IPS-18a (cell line): ENCODE data around the gene OPN3.

Source experiments
- H3K27ac ChIP-seq: one replicate; pipeline ENCODE4 v1.5.1; 2013; ENCODE audit warnings: low read length
- H3K27me3 ChIP-seq: one replicate; pipeline ENCODE4 v1.6.1; 2013; ENCODE audit warnings: mild to moderate bottlenecking, low read length; ENCODE audit not compliant: control insufficient read depth, insufficient read depth
- H3K36me3 ChIP-seq: one replicate; pipeline ENCODE4 v1.6.1; 2013; ENCODE audit warnings: low read depth, low read length; ENCODE audit not compliant: control insufficient read depth
- H3K4me1 ChIP-seq: one replicate; pipeline ENCODE4 v1.6.1; 2013; ENCODE audit warnings: low read depth, low read length; ENCODE audit not compliant: control insufficient read depth
- H3K4me3 ChIP-seq: one replicate; pipeline ENCODE4 v1.5.1; 2013; ENCODE audit warnings: low read length
- H3K9ac ChIP-seq: one replicate; pipeline ENCODE4 v1.6.1; 2013; ENCODE audit warnings: mild to moderate bottlenecking, low read length, moderate library complexity
- H3K9me3 ChIP-seq: one replicate; pipeline ENCODE4 v1.6.1; 2013; ENCODE audit warnings: low read depth, low read length; ENCODE audit not compliant: control insufficient read depth

Gene OPN3

DNA sequence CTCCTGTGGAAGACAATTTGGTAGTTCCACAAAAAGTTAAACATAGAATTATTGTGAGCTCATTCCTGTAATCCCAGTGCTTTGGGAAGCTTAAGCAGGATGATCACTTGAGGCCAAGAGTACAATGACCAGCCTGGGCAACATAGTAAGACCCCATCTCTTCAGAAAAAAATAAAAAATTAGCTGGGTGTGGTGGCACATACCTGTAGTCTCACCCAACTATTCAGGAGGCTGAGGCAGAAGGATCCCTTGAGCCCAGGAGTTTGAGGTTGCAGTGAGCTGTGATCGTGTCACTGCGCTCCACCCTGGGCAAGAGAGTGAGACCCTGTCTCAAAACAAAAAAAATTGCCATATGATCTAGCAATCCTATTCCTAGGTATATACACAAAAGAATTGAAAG, 4.1 kb upstream of the OPN3 start:
- H3K27ac ChIP-seq, result no peak overlapping the region
- no peaks in the 10 kb centered on the region for H3K36me3 ChIP-seq
- no peaks in the 10 kb centered on the region for H3K27me3 ChIP-seq
- H3K9me3 ChIP-seq, result no peaks in the 10 kb centered on the region
- H3K4me3 ChIP-seq, result no peak overlapping the region
- no peak overlapping the region for H3K9ac ChIP-seq
- no peaks in the 10 kb centered on the region for H3K4me1 ChIP-seq

DNA sequence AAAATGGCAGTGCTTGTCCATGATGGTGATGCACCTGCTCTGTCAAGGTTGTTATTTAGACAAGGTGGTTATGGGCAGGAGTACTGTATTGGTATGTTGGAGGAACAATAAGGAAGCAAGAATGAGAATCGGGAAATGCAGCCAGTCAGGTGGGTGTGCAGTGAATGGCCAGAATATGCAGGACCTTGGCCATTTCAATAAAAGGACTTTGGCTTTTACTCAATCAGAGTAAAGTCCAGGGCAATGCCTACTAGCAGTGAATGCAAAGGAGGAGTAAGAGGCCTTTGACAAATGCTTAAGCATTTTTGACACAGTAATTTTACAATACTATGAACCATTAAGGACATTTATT, 2.4 kb upstream of the OPN3 start:
- Histone ChIP-seq H3K9me3 (no peaks in the 10 kb centered on the region), H3K27me3 (no peaks in the 10 kb centered on the region), H3K4me1 (peaks cover 9% of the 10 kb centered on the region), H3K36me3 (no peaks in the 10 kb centered on the region), H3K9ac (no peak overlapping the region), H3K4me3 (no peak overlapping the region), H3K27ac (no peak overlapping the region)

DNA sequence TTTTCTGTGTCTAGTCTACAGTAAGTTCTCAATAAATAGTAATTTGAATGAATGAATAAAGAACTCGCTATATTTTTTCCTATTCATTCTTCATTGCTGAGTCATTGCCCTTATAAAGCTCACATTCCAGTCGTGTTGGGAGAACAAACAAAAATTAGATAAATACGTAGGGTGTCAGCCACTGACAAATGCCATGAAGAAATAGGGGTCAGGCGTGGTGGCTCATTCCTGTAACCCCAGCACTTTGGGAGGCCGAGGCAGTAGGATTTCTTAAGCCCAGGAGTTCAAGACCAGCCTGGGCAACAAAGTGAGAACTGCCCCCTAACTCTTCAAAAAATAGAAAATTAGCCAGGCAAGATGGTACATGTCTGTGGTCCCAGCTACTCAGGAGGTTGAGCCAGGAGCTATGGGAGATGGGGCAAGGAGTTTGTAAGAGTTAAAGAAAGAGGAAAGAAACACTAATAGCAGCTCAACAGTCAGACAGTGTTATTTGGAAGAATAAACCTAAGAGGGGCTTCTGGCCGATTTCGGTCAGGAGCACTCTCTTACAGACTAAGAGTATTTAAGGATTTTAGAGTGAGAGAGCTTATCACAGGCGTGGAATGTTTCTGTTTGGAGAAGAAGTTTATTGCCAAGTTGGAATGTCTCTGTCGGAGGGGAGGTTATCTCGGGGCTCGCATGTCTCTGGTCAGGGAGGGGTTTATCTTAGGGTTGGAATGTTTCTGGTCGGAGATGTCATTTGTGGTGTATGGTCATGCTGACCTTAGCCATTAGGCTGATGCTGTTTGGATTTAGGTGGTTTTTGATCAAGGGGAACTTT, 1.8 kb upstream of the OPN3 start:
- no peak overlapping the region for H3K9ac ChIP-seq
- H3K27ac ChIP-seq, result no peak overlapping the region
- H3K4me1 ChIP-seq, result peaks cover 14% of the 10 kb centered on the region
- no peaks in the 10 kb centered on the region for H3K36me3 ChIP-seq
- no peak overlapping the region for H3K4me3 ChIP-seq
- no peaks in the 10 kb centered on the region for H3K9me3 ChIP-seq
- H3K27me3 ChIP-seq, result no peaks in the 10 kb centered on the region

DNA sequence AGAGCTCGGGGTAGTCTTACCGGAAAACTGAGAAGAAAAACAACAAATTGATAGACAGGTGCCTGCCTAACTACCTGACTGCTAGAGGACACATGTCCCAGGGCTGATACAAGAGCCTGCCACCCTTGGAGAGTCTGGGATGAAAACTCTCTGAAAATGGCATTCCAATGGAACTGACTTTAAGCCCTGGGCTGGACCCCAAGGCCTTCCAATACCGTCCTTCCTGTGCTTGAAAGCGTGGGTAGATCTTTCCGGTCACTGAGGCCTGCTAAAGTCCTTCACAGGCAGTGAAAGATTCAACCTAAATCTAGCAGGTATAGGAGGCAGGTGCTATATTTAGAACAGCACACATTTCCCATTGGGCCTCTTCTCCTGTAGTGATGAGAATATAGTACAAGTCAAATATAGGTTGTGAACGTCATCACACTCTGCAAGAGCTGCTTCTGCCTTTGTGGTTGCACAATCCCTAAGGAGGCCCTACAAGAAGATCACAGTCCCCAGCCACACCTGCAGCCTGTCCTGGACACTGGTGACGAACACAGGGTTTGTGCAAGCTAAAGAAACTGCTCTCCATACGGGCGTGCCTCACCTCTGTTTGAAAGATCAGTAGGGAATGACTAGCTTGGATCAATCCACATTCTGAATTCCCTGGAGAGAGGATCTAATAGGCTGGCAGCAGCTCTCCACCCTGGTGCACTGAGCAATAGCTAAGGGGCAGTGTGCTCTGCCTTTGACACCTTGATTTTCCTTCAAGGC, 876 bp upstream of the OPN3 start:
- Histone ChIP-seq H3K27me3 (no peaks in the 10 kb centered on the region), H3K9ac (no peak overlapping the region), H3K9me3 (no peaks in the 10 kb centered on the region), H3K4me1 (peaks cover 15% of the 10 kb centered on the region), H3K27ac (no peak overlapping the region), H3K36me3 (peaks cover 3% of the 10 kb centered on the region), H3K4me3 (peak overlapping the region; percentile 48)

DNA sequence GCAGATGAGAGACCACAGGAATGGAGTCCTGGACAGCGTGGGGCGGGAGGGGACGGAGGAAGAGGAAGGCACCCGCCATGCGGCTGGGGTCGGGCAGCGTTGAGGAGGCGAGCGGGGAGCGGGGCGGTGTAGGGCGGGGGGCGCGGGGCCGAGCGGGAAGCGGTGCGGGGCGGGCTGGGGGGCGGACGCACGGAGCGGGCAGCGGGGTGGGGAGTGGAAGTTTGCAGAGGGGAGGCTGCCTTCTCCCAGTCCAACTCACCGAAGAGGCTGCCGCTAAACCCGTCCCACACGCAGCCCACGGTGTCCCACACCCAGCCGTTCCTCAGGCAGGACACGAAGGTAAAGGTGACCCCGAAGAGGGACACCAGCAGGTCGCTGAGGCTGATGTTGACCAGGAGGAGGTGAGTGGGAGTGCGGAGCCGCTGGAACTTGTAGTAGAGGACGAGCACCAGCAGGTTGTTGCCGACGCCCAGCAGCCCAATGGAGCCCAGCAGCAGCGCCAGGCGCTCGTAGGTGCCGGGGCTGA, 483 bp downstream of the OPN3 start:
- Histone ChIP-seq H3K36me3 (peaks cover 14% of the 10 kb centered on the region), H3K4me3 (peak overlapping the region; percentile 94), H3K27me3 (no peaks in the 10 kb centered on the region), H3K9ac (peak overlapping the region; percentile 88), H3K9me3 (no peaks in the 10 kb centered on the region), H3K27ac (peak overlapping the region; percentile 54), H3K4me1 (peaks cover 15% of the 10 kb centered on the region)

DNA sequence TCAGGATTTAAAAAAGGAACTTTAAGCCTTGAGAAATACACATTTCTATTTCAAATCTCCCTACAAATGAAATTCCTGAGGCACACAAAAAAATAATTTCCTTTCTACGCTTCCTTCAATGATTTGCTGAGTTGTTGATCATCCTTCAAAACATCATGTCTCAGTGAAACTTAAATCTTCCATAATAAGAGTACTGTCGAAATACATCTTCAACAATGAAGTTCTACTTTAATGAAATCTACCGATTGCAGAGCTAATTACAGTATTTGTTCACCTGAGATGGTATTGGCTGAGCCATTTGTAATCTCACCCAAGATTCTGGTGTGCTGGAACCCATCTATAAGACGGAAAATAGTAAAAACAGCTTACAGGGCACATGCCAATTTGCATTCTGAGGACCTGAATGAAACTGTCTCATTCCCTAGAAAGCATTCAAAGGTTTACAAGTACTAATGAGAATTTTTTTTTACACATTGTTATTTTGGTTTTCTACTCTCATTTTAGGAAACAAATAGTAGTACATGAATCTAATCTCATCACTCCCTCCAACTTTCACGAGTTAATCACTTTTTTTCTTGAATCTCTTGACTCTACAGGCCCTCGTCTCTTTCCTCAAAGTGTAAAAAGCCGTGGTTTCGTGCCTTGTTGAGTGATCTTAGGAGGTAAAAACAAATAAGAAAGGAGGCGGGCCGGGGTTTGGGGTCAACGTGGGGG, 1.1 kb downstream of the OPN3 start:
- Histone ChIP-seq H3K9me3 (no peaks in the 10 kb centered on the region), H3K4me1 (peaks cover 15% of the 10 kb centered on the region), H3K36me3 (peaks cover 17% of the 10 kb centered on the region), H3K27ac (no peak overlapping the region), H3K4me3 (peak overlapping the region; percentile 94), H3K27me3 (no peaks in the 10 kb centered on the region), H3K9ac (peak overlapping the region; percentile 88)

DNA sequence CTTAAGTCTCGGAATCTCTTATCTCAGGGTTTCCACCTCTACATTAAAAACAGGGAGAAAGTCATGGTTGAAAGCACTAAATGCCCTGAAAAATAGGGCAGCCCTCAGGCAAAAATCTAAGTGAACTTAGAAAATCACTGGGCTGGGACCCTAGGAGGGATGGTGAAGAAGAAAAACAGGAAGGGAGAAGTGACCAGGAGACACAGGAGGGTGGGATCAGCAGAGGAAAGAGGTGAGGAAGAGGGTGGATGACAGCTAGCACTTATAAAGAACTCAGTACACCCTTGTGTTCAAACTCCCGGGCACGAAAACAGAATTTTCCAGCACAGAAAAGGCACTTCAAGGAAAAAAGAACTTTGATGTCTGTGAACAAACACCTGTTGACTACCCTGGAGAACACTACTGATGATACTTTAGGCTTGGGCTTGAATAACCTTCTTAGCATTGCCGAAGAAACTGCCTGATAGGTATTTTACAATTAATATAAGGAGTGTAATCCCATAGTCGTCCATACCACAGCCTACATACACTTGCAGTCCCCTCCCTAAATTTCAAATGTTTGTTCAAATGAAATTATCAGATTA, 2.0 kb downstream of the OPN3 start:
- Histone ChIP-seq H3K27ac (no peak overlapping the region), H3K27me3 (no peaks in the 10 kb centered on the region), H3K4me1 (peaks cover 15% of the 10 kb centered on the region), H3K9me3 (no peaks in the 10 kb centered on the region), H3K4me3 (peak overlapping the region; percentile 94), H3K9ac (peak overlapping the region; percentile 88), H3K36me3 (peaks cover 17% of the 10 kb centered on the region)

DNA sequence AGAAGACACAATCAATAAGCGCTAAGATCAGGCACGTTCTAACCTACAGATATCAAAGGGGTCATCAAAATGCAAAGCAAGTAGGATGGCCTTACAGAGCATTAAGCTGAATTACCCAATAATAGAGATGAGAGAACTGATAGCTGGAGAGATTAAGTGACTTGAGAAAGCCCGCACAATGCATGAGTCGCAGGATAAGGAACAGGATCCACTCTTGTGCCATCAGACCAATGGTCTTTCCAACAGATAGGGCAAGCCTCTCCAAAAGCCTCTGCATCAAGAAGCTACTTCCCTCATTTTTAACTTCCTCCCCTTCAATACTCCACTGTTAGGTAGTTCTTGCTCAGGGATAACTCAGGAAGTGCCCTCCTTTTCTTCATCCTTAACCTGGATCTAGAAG, 2.6 kb downstream of the OPN3 start:
- H3K27me3 ChIP-seq, result no peaks in the 10 kb centered on the region
- peaks cover 15% of the 10 kb centered on the region for H3K4me1 ChIP-seq
- peak overlapping the region; percentile 94 for H3K4me3 ChIP-seq
- no peak overlapping the region for H3K9ac ChIP-seq
- no peak overlapping the region for H3K27ac ChIP-seq
- H3K9me3 ChIP-seq, result no peaks in the 10 kb centered on the region
- H3K36me3 ChIP-seq, result peaks cover 17% of the 10 kb centered on the region

DNA sequence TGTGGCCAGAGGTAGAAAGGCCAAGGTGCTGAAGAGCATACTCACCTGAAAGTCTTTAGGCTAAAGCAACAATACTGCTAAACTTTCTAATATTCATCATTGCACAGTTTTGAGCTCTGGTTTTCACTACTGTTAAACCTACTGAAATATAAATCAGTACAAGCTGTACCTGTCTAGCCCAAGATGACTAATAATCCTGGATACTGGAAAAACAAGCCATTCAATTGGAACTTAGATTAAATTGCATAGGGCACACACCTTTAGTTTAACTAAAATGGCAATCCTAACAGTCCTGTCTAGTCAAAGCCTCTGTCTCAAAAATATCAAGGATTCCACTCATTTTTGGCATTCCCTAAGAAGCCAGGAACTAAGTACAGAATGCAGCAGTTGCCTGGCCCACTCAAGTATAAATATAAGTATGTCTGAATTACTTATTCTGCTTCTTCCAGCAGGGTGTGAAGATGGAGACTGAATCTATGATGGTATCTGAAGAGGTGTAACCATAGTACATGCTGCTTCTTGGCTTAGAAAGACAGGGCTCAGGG, 3.1 kb downstream of the OPN3 start:
- peak overlapping the region; percentile 94 for H3K4me3 ChIP-seq
- no peaks in the 10 kb centered on the region for H3K9me3 ChIP-seq
- no peak overlapping the region for H3K9ac ChIP-seq
- H3K27ac ChIP-seq, result no peak overlapping the region
- no peaks in the 10 kb centered on the region for H3K27me3 ChIP-seq
- peaks cover 20% of the 10 kb centered on the region for H3K36me3 ChIP-seq
- H3K4me1 ChIP-seq, result peaks cover 19% of the 10 kb centered on the region

DNA sequence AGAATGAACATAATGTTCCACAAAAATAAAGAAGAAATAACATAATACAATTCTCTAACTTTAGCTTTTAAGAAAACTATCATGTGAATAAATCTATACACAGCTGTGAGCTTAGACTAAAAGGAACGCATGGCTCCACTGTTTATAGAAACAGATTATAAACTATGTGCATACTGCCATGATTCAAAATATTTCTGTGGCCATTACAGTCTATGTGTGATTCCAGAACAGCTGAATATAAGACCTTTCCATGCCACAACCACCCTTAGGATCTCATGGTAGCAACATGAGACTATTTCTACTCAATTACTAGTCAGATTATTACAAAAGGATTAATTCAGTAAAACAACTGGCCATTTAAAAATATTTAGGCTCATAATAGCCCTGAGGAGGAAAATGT, 3.9 kb downstream of the OPN3 start:
- Histone ChIP-seq H3K27ac (no peak overlapping the region), H3K4me1 (peaks cover 25% of the 10 kb centered on the region), H3K27me3 (no peaks in the 10 kb centered on the region), H3K9me3 (no peaks in the 10 kb centered on the region), H3K9ac (no peak overlapping the region), H3K4me3 (no peak overlapping the region), H3K36me3 (peaks cover 22% of the 10 kb centered on the region)
